ENCODE results near the gene ADAMTS16.

GRCh38 chr5:5145651-5146529, 5.8 kb downstream of the ADAMTS16 start:
- TF ChIP-seq CTCF (IDR thresholded peaks at IDR 0.05; ENCODE audit: low read length) (no peak), EZH2 (optimal IDR thresholded peaks at IDR 0.05; ENCODE audit: low read depth, low read length) (no peak), EZH2phosphoT487 (IDR thresholded peaks at IDR 0.05; ENCODE audit: low read length) (no peak)

All from MM.1S (cell line).